ENCODE measurements around the gene ANO2. TPM values are rescaled to one million over a fixed set of nuclear protein-coding genes. Genes with fewer than 3 reads are reported as not detected.

Gene ANO2
- total and polyA plus RNA-seq, 2 experiments from 2014 or later: 2.3 to 4.6 TPM

GRCh38 chr12:5586201-5586600 is 358.9 kb downstream of the ANO2 start:
- no peak for ATAC-seq
- H3K27me3 ChIP-seq (ENCODE audit: insufficient read depth): no peaks in the 10 kb centered on the region
- no peak overlapping the region for H3K4me3 ChIP-seq
- Mint-ChIP-seq H3K27ac (no peak overlapping the region), H3K4me1 (peaks cover 32% of the 10 kb centered on the region), H3K27me3 (ENCODE audit: insufficient read depth, low read depth, poor library complexity) (peaks cover 5% of the 10 kb centered on the region), H3K4me3 (no peak overlapping the region), H3K36me3 (ENCODE audit: low read depth) (no peaks in the 10 kb centered on the region), H3K9me3 (no peaks in the 10 kb centered on the region)
- no peaks in the 10 kb centered on the region for H4K20me1 ChIP-seq (replicated peaks; ENCODE audit: insufficient read depth)
- H2AFZ ChIP-seq: no peak overlapping the region
- H3K4me1 ChIP-seq (ENCODE audit: insufficient read depth): peaks cover 25% of the 10 kb centered on the region
- H3K4me2 ChIP-seq: no peak overlapping the region
- H3F3A ChIP-seq (replicated peaks; ENCODE audit: low read depth): no peaks in the 10 kb centered on the region
- no peak for DNase-seq (ENCODE audit: low spot score)
- no peak overlapping the region for H3K27ac ChIP-seq (ENCODE audit: low read depth)
- no peaks in the 10 kb centered on the region for H3K36me3 ChIP-seq (ENCODE audit: insufficient read depth)
- H3K9me2 ChIP-seq (ENCODE audit: insufficient read depth): peaks cover 23% of the 10 kb centered on the region
- no peak for TF ChIP-seq ZNF331 (CRISPR knock-in tag; IDR thresholded peaks at IDR 0.05; ENCODE audit: low read depth)
- TF ChIP-seq CTCF (conservative IDR thresholded peaks at IDR 0.05; ENCODE audit: low read depth in 2 of 2): no peak
- no peak for TF ChIP-seq EZH2phosphoT487 (IDR thresholded peaks at IDR 0.05; ENCODE audit: unreplicated experiment)
- TF ChIP-seq, protein P1, sequence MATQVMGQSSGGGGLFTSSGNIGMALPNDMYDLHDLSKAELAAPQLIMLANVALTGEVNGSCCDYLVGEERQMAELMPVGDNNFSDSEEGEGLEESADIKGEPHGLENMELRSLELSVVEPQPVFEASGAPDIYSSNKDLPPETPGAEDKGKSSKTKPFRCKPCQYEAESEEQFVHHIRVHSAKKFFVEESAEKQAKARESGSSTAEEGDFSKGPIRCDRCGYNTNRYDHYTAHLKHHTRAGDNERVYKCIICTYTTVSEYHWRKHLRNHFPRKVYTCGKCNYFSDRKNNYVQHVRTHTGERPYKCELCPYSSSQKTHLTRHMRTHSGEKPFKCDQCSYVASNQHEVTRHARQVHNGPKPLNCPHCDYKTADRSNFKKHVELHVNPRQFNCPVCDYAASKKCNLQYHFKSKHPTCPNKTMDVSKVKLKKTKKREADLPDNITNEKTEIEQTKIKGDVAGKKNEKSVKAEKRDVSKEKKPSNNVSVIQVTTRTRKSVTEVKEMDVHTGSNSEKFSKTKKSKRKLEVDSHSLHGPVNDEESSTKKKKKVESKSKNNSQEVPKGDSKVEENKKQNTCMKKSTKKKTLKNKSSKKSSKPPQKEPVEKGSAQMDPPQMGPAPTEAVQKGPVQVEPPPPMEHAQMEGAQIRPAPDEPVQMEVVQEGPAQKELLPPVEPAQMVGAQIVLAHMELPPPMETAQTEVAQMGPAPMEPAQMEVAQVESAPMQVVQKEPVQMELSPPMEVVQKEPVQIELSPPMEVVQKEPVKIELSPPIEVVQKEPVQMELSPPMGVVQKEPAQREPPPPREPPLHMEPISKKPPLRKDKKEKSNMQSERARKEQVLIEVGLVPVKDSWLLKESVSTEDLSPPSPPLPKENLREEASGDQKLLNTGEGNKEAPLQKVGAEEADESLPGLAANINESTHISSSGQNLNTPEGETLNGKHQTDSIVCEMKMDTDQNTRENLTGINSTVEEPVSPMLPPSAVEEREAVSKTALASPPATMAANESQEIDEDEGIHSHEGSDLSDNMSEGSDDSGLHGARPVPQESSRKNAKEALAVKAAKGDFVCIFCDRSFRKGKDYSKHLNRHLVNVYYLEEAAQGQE (IDR thresholded peaks at IDR 0.05; ENCODE audit: unreplicated experiment): no peak
- H3K79me2 ChIP-seq (replicated peaks; ENCODE audit: insufficient read depth): no peaks in the 10 kb centered on the region

DNA sequence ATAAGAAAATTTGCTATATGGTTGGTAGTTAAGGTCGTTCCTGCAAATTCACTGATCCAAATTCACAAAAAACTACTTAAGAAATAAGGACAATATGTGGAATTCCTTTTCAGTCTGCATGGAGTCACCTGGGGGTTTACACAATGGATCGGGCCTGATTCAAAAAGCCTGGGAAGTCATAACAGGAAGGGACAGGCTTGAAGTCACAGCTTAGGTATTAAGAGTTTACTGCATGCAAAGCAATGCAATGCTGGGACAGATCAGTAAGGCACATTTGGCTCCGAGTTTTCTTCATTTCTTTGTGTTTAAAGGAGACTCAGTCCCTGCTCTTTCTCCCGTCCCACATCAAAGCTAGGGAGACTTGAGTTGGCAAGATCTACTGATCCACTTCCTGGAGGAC is 359.9 kb downstream of the ANO2 start:
- H3K27ac ChIP-seq (ENCODE audit: low read depth): no peak overlapping the region
- no peak for DNase-seq (ENCODE audit: low spot score)
- no peaks in the 10 kb centered on the region for H3F3A ChIP-seq (replicated peaks; ENCODE audit: low read depth)
- no peaks in the 10 kb centered on the region for H3K79me2 ChIP-seq (replicated peaks; ENCODE audit: insufficient read depth)
- Mint-ChIP-seq H3K9me3 (no peaks in the 10 kb centered on the region), H3K4me3 (no peak overlapping the region), H3K27me3 (ENCODE audit: insufficient read depth, low read depth, poor library complexity) (peaks cover 5% of the 10 kb centered on the region), H3K27ac (no peak overlapping the region), H3K36me3 (ENCODE audit: low read depth) (no peaks in the 10 kb centered on the region), H3K4me1 (peaks cover 32% of the 10 kb centered on the region)
- H4K20me1 ChIP-seq (replicated peaks; ENCODE audit: insufficient read depth): no peaks in the 10 kb centered on the region
- no peak overlapping the region for H2AFZ ChIP-seq
- no peak overlapping the region for H3K4me2 ChIP-seq
- no peaks in the 10 kb centered on the region for H3K36me3 ChIP-seq (ENCODE audit: insufficient read depth)
- H3K9me2 ChIP-seq (ENCODE audit: insufficient read depth): peaks cover 25% of the 10 kb centered on the region
- no peak overlapping the region for H3K4me3 ChIP-seq
- ATAC-seq: no peak
- H3K27me3 ChIP-seq (ENCODE audit: insufficient read depth): no peaks in the 10 kb centered on the region
- H3K4me1 ChIP-seq (ENCODE audit: insufficient read depth): peaks cover 25% of the 10 kb centered on the region
- TF ChIP-seq, protein P1 (IDR thresholded peaks at IDR 0.05; ENCODE audit: unreplicated experiment): no peak
- TF ChIP-seq EZH2phosphoT487 (IDR thresholded peaks at IDR 0.05; ENCODE audit: unreplicated experiment) (no peak), ZNF331 (CRISPR knock-in tag; IDR thresholded peaks at IDR 0.05; ENCODE audit: low read depth) (no peak), CTCF (conservative IDR thresholded peaks at IDR 0.05; ENCODE audit: low read depth in 2 of 2) (no peak), CREB1 (CRISPR knock-in tag; IDR thresholded peaks at IDR 0.05; ENCODE audit: low read depth) (no peak), JUNB (IDR thresholded peaks at IDR 0.05; ENCODE audit: unreplicated experiment) (no peak), NANOG (IDR thresholded peaks at IDR 0.05; ENCODE audit: borderline replicate concordance) (no peak)

Data from GM23338 (cell line).